Panc1 (cell line): ENCODE data around the gene UAP1.
A peak's percentile ranks its signal among the peaks of the same experiment; 100 is the strongest.

Source experiments
- CTCF ChIP-seq: fragments of 450-650 bp; IDR thresholded peaks from 2 replicates; pipeline ENCODE4 v1.5.1; 2017; ENCODE audit warnings: mild to moderate bottlenecking
- REST ChIP-seq, 2 experiments: IDR thresholded peaks; 2 replicates each; pipeline ENCODE4 v1.6.1; 2011 to 2012; ENCODE audit warnings: low read depth in 2 of 2, control low read depth in 1 of 2, low read length in 1 of 2, mild to moderate bottlenecking in 1 of 2, moderate library complexity in 1 of 2; ENCODE audit not compliant: insufficient read depth in 1 of 2
- SIN3A ChIP-seq: IDR thresholded peaks from 2 replicates; pipeline ENCODE4 v1.6.1; 2012; ENCODE audit warnings: low read depth, mild to moderate bottlenecking, low read length, moderate library complexity, borderline replicate concordance; ENCODE audit not compliant: insufficient read depth
- TCF7L2 ChIP-seq: IDR thresholded peaks from 2 replicates; pipeline ENCODE4 v1.6.1; 2011; ENCODE audit warnings: mild to moderate bottlenecking, low read depth, low read length, inconsistent platforms

GRCh38 chr1:162561037-162561615 is 396 bp upstream of the UAP1 start:
- TF ChIP-seq CTCF (no peak), REST (IDR thresholded peaks at IDR 0.05; ENCODE audit: insufficient read depth in 1 of 2, low read depth in 2 of 2, low read length in 1 of 2) (no peak), SIN3A (0 out of 2 replicates have a peak, but pooled peaks have one; percentile 46), TCF7L2 (no peak)
